Muscle layer of colon (tissue), 2 donors: Measurements from ENCODE around the gene CLASP1.

Source experiments
- H3K27ac ChIP-seq: one replicate; pipeline ENCODE4 v1.7.0; 2013; ENCODE audit warnings: low read depth, mild to moderate bottlenecking, low read length, moderate library complexity
- H3K27me3 ChIP-seq, 2 donors: one replicate each; pipeline ENCODE4 v1.7.0; 2013; ENCODE audit warnings: low read length in 2 of 2, mild to moderate bottlenecking in 2 of 2; ENCODE audit not compliant: insufficient read depth in 2 of 2, control insufficient read depth in 1 of 2
- H3K36me3 ChIP-seq: one replicate; pipeline ENCODE4 v1.7.0; 2013; ENCODE audit warnings: mild to moderate bottlenecking, low read length; ENCODE audit not compliant: insufficient read depth
- H3K4me1 ChIP-seq: one replicate; pipeline ENCODE4 v1.7.0; 2013; ENCODE audit warnings: mild to moderate bottlenecking, low read length; ENCODE audit not compliant: insufficient read depth
- H3K4me3 ChIP-seq, 2 donors: one replicate each; pipeline ENCODE4 v1.7.0; 2013; ENCODE audit warnings: low read length in 2 of 2, low read depth in 1 of 2, mild to moderate bottlenecking in 1 of 2, moderate library complexity in 1 of 2
- H3K9ac ChIP-seq: one replicate; pipeline ENCODE4 v1.7.0; 2013; ENCODE audit warnings: low read length
- H3K9me3 ChIP-seq: one replicate; pipeline ENCODE4 v1.7.0; 2013; ENCODE audit warnings: mild to moderate bottlenecking, low read length
- donor health status: abdominal sarcoma.
- donor health status: Adenocarcinoma of cecum.

CLASP1 gene

GRCh38 chr2:121476684-121477083 is 172.6 kb downstream of the CLASP1 start:
- H3K9ac ChIP-seq: no peak overlapping the region
- H3K4me3 ChIP-seq: no peak overlapping the region
- H3K9me3 ChIP-seq: no peaks in the 10 kb centered on the region
- no peak overlapping the region for H3K27ac ChIP-seq
- H3K4me1 ChIP-seq: peaks cover 41% of the 10 kb centered on the region
- no peaks in the 10 kb centered on the region for H3K36me3 ChIP-seq
- H3K27me3 ChIP-seq: no peaks in the 10 kb centered on the region

GRCh38 chr2:121475811-121476571 is 173.3 kb downstream of the CLASP1 start:
- no peak overlapping the region for H3K27ac ChIP-seq
- H3K4me1 ChIP-seq: peaks cover 34% of the 10 kb centered on the region
- no peak overlapping the region for H3K4me3 ChIP-seq
- no peaks in the 10 kb centered on the region for H3K27me3 ChIP-seq
- H3K36me3 ChIP-seq: no peaks in the 10 kb centered on the region
- no peaks in the 10 kb centered on the region for H3K9me3 ChIP-seq
- no peak overlapping the region for H3K9ac ChIP-seq

GRCh38 chr2:121473512-121473911 is 175.8 kb downstream of the CLASP1 start:
- H3K4me1 ChIP-seq: peaks cover 13% of the 10 kb centered on the region
- H3K27me3 ChIP-seq: no peaks in the 10 kb centered on the region
- H3K4me3 ChIP-seq: no peak overlapping the region
- no peaks in the 10 kb centered on the region for H3K9me3 ChIP-seq
- no peak overlapping the region for H3K9ac ChIP-seq
- no peak overlapping the region for H3K27ac ChIP-seq
- H3K36me3 ChIP-seq: peaks cover 12% of the 10 kb centered on the region

- Histone ChIP-seq H3K27ac (no peak overlapping the region), H3K4me3 (no peak overlapping the region), H3K9me3 (no peaks in the 10 kb centered on the region), H3K9ac (no peak overlapping the region), H3K27me3 (no peaks in the 10 kb centered on the region), H3K36me3 (peaks cover 22% of the 10 kb centered on the region), H3K4me1 (peaks cover 13% of the 10 kb centered on the region)
These were observed 176.7 kb downstream of the CLASP1 start for GRCh38 chr2:121472470-121472993.

GRCh38 chr2:121471532-121472469 is 177.5 kb downstream of the CLASP1 start:
- no peaks in the 10 kb centered on the region for H3K27me3 ChIP-seq
- peaks cover 10% of the 10 kb centered on the region for H3K4me1 ChIP-seq
- H3K27ac ChIP-seq: no peak overlapping the region
- no peak overlapping the region for H3K9ac ChIP-seq
- no peak overlapping the region for H3K4me3 ChIP-seq
- H3K9me3 ChIP-seq: no peaks in the 10 kb centered on the region
- peaks cover 26% of the 10 kb centered on the region for H3K36me3 ChIP-seq

GRCh38 chr2:121470917-121471316 is 178.3 kb downstream of the CLASP1 start:
- peaks cover 26% of the 10 kb centered on the region for H3K36me3 ChIP-seq
- no peak overlapping the region for H3K9ac ChIP-seq
- no peaks in the 10 kb centered on the region for H3K27me3 ChIP-seq
- no peak overlapping the region for H3K4me3 ChIP-seq
- no peak overlapping the region for H3K27ac ChIP-seq
- H3K9me3 ChIP-seq: no peaks in the 10 kb centered on the region
- H3K4me1 ChIP-seq: peaks cover under 1% of the 10 kb centered on the region

- no peak overlapping the region for H3K4me3 ChIP-seq
- H3K9ac ChIP-seq: no peak overlapping the region
- no peaks in the 10 kb centered on the region for H3K4me1 ChIP-seq
- no peaks in the 10 kb centered on the region for H3K27me3 ChIP-seq
- H3K36me3 ChIP-seq: peaks cover 26% of the 10 kb centered on the region
- H3K27ac ChIP-seq: no peak overlapping the region
- H3K9me3 ChIP-seq: no peaks in the 10 kb centered on the region
These were observed 179.9 kb downstream of the CLASP1 start for GRCh38 chr2:121469356-121469755.

GRCh38 chr2:121468936-121469335 is 180.3 kb downstream of the CLASP1 start:
- H3K27ac ChIP-seq: no peak overlapping the region
- no peaks in the 10 kb centered on the region for H3K4me1 ChIP-seq
- H3K9ac ChIP-seq: no peak overlapping the region
- H3K36me3 ChIP-seq: peaks cover 26% of the 10 kb centered on the region
- no peaks in the 10 kb centered on the region for H3K9me3 ChIP-seq
- no peak overlapping the region for H3K4me3 ChIP-seq
- no peaks in the 10 kb centered on the region for H3K27me3 ChIP-seq

- H3K9me3 ChIP-seq: no peaks in the 10 kb centered on the region
- H3K36me3 ChIP-seq: peaks cover 48% of the 10 kb centered on the region
These were observed 190.0 kb downstream of the CLASP1 start for GRCh38 chr2:121459291-121459690.

GRCh38 chr2:121456325-121456724 is 192.9 kb downstream of the CLASP1 start:
- Histone ChIP-seq H3K4me1 (no peaks in the 10 kb centered on the region), H3K9me3 (no peaks in the 10 kb centered on the region), H3K4me3 (no peak overlapping the region), H3K27me3 (no peaks in the 10 kb centered on the region), H3K9ac (no peak overlapping the region), H3K27ac (no peak overlapping the region), H3K36me3 (peaks cover 46% of the 10 kb centered on the region)

More at GRCh38 chr2:121459291-121459690, 190.0 kb downstream of the CLASP1 start:
- H3K4me3 ChIP-seq: no peak overlapping the region
- H3K27ac ChIP-seq: no peak overlapping the region
- H3K27me3 ChIP-seq: no peaks in the 10 kb centered on the region
- no peaks in the 10 kb centered on the region for H3K4me1 ChIP-seq
- H3K9ac ChIP-seq: no peak overlapping the region

- Histone ChIP-seq H3K27me3 (no peaks in the 10 kb centered on the region), H3K9me3 (no peaks in the 10 kb centered on the region), H3K9ac (no peak overlapping the region), H3K36me3 (peaks cover 41% of the 10 kb centered on the region), H3K4me1 (no peaks in the 10 kb centered on the region), H3K27ac (no peak overlapping the region), H3K4me3 (no peak overlapping the region)
These were observed 193.8 kb downstream of the CLASP1 start for GRCh38 chr2:121455446-121455845.
